ENCODE results near the gene DNMT3A.

Gene DNMT3A

DNA sequence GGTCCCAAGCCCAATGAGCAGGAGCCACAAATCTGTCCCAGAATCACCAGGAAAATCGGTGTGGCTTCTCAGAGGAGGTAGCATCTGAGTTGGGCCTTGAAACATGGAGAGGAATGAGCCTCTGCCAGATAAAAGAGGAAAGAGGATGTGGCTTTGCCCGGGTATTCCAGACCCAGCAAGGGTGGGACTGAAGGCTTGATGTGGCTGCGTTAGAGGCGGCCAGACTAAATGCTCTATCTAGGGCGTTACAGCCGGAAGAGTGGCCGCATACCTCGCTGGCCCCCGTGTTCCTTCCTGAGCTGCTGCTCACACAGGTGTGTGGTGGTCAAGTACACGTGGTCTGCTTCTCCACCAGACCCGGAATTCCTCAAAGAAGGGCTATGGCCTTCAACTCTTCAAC is 139.4 kb downstream of the DNMT3A start:
- no peak for DNase-seq (ENCODE audit: low read depth)

DNA sequence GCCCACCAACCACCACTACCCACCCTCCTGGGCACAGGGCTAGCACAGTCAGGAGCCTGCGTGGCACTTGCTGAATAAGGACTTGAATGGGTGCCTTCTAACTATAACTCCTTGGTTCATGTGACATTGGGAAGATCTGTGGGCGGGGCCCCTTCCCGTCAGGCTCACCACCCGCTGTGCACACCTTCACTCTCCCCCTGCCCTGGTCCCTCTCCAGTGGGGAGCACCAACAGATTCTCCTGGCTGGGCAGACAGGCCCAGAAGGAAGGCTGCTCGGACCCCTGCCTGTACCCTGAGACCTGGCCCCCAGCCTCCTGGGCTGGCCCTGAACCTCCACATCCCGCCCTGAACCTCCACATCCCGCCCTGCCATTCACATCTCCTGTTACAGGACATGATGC is 139.9 kb downstream of the DNMT3A start:
- no peak for DNase-seq (ENCODE audit: low read depth)

DNA sequence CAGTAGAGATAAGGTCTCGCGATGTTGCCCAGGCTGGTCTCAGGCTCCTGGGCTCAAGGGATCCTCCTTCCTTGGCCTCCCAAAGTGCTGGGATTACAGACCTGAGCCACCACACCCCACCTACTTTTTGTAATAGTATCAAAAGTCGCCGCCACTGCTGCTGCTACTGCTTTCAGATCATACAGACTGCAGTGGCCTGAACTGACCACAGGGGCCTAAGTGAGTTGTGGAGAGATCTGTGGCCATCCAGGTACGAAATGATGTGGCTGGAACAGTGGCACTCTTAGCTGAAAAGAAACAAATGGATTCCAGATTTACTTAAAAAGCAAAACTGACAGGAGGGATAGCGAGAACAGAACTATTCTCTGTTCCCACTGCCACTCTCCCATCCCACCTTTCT is 140.5 kb downstream of the DNMT3A start:
- DNase-seq (ENCODE audit: low read depth), result no peak

- DNase-seq (ENCODE audit: low read depth), result no peak
These were observed 143.1 kb downstream of the DNMT3A start for GRCh38 chr2:25198576-25198975.

DNA sequence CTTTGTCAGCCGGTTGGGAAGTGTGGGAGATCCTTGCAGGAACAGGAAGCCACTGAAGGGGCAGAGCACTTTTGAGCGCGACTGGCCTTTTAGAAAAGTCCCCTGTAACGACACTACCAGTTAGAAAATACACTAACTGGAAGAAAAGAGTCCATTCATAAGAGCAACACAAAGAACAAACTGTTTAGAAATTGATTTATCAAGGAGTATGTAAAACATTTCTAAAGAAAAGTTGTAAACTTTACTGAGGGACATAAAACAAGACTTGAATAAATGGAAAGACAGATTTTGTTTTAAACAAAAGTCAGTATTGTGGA is 143.6 kb downstream of the DNMT3A start:
- no peak for DNase-seq (ENCODE audit: low read depth)

DNA sequence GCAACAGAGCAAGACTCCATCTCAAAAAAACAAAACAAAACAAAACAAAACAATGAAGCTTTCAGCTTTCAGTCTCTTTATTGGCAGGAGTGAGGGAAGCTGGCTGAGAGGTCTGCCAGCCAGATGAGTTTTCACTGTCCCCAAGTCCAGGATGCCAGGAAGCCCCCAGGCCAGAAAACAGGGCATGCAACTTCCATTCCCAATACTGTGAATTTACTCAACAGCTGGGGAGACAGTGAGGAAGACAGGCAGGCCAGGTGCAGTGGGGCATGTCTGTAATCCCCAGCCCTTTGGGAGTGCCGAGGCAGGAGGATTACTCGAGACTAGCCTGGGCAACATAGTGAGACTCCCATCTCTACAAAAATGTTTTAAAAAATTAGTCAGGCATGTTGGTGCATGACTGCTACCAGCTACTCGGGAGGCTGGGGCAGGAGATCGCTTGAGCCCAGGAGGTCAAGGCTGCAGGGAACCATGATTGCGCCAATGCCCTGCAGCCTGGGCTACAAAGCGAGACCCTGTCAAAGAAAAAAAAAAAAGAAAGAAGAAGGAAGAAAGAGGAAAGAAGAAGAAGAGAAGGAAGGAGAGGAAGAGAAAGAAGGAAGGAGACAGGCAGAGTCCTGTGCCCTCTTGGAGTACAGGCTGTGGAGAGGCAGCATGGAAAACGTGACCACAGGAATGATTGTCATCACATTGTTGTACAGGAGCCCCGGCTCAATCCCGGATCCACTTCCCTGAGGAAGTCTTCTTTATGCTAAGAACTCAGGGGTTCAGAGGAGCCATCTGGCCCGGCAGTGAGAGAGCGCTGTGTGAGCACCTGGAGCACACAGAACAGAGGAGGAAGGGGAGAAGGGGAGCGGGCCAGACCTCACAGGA is 144.2 kb downstream of the DNMT3A start:
- no peak for DNase-seq (ENCODE audit: low read depth)

DNA sequence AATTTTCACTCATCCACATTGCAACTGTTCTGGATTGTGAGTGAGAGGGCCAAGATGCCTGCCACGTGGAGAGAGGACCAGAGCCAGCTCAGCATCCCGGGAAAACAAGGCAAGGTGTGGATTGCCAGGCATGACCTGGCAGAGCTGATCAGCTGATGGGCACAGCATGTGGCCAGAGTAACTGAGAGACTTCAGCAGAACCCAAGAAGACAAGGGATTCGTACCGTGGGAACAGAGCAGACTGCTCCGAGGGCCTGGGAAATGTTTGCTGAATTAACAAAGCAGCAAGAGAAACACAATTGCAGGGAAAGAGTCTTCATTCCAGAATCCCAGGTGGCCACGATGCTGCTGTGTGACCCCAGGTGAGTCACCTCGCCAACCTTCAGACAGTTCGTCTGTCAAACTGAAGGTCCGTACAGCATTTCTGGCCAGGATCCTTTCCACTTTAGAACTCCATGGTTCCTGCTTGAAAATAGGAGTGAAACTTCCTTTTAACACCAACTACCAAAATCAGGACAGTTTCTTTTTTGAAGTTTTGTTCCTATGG is 147.1 kb downstream of the DNMT3A start:
- no peak for DNase-seq (ENCODE audit: low read depth)

GRCh38 chr2:25190536-25190935 is 151.2 kb downstream of the DNMT3A start:
- no peak for DNase-seq (ENCODE audit: low read depth)

GRCh38 chr2:25188405-25188804 is 153.3 kb downstream of the DNMT3A start:
- no peak for DNase-seq (ENCODE audit: low read depth)

DNA sequence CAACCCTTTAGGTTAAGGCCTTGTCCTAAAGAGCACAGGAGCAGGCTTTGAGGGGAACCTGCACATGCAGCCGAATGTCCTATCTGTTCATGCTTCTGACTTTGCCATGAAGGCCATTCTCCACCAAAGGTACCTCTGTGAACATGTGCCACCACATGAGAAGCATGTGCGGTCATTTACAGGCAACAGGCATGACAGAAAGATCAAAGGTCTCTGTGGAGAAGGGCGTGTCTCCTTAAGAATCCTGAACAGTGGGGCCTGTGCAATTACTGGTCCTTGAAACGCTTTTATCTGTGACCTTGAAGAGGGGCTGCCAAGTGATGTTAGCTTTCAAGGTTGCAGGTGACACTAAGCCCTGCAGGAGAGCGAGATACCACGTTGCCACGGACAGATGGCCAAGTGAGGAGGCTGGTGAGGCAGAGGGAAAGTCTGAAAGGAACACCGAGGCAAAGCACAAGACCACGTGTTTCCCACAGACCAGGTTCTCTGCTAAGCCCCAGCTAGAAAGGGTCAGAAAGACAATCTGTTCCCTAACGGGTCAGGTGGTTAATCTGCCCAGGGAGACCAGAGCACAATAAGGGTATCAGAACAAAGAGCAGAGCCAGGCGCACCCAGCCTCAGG is 153.9 kb downstream of the DNMT3A start:
- DNase-seq (ENCODE audit: low read depth), result no peak

GRCh38 chr2:25184254-25184653 is 157.5 kb downstream of the DNMT3A start:
- no peak for DNase-seq (ENCODE audit: low read depth)

- DNase-seq (ENCODE audit: low read depth), result no peak
These were observed 162.7 kb downstream of the DNMT3A start for GRCh38 chr2:25178976-25179375.
